Endothelial cell of coronary artery (primary cell): Measurements from ENCODE around the gene PSMD7. TPM values are rescaled to one million over a fixed set of nuclear protein-coding genes. Genes with fewer than 3 reads are reported as not detected.

Source experiments
- total RNA-seq: library from RNA; depleted of rRNA; stranded (reverse); fragments of >200 nt; gene quantifications from 2 replicates; pipeline ENCODE4 v1.2.3, GENCODE V29; 2014

PSMD7 gene
- total RNA-seq = 101 and 123 TPM in 2 replicates

GRCh38 chr16:74296432-74297144, at the start of gene PSMD7:
Gene PSMD7 (plus strand): TSS chr16:74296814. CDS start chr16:74296915, 101 bp downstream.

Other genes starting within 250 kb of the PSMD7 start
- gene NPIPB15, start 79.5 kb downstream of the PSMD7 start, total RNA-seq = 0.36 and 0.75 TPM in 2 replicates
- 0.18 and 0.28 TPM in 2 replicates for gene CLEC18B, start 124.7 kb downstream of the PSMD7 start, total RNA-seq